ENCODE measurements around the gene ABCG1. TPM values are rescaled to one million over a fixed set of nuclear protein-coding genes. Genes with fewer than 3 reads are reported as not detected.

The ABCG1 gene
- total RNA-seq, 1 experiment from 2014 or later = not detected

GRCh38 chr21:42298657-42299056, 79.7 kb downstream of the ABCG1 start:
- Histone ChIP-seq H3K4me3 (ENCODE audit: low read depth, low read length) (no peak overlapping the region), H3K27me3 (replicated peaks; ENCODE audit: control insufficient read depth, insufficient read depth, low read length) (no peaks in the 10 kb centered on the region), H3K36me3 (ENCODE audit: control insufficient read depth, insufficient read depth, low read length) (no peaks in the 10 kb centered on the region), H3K9me3 (no peaks in the 10 kb centered on the region), H3K4me1 (no peaks in the 10 kb centered on the region)
- no peaks in the 10 kb centered on the region for H3K36me3 Mint-ChIP-seq (ENCODE audit: insufficient read depth, unreplicated experiment)
- no TSS peak for BruUV-seq (replicated peaks)
- no peak overlapping the region for H3K4me3 Mint-ChIP-seq (ENCODE audit: unreplicated experiment)
- CTCF ChIA-PET = no interaction called here
- no peaks in the 10 kb centered on the region for H3K9me3 Mint-ChIP-seq (ENCODE audit: unreplicated experiment)
- H3K4me1 Mint-ChIP-seq (ENCODE audit: low read depth, unreplicated experiment) = no peaks in the 10 kb centered on the region
- peaks cover 3% of the 10 kb centered on the region for H3K27me3 Mint-ChIP-seq (ENCODE audit: insufficient read depth, unreplicated experiment)
- intact Hi-C loops (cut with micrococcal nuclease; ENCODE audit: unreplicated experiment) = no loop called here
- no peak overlapping the region for H3K27ac Mint-ChIP-seq (ENCODE audit: unreplicated experiment)
- no peak for DNase-seq
- TF ChIP-seq CTCF (IDR thresholded peaks at IDR 0.05; ENCODE audit: insufficient read depth in 1 of 2, low read depth in 1 of 2, low read length in 1 of 2, severe bottlenecking in 1 of 2, unreplicated experiment in 1 of 2) = no peak
- POLR2A ChIA-PET = no interaction called here

GRCh38 chr21:42299324-42300044, 80.5 kb downstream of the ABCG1 start:
- no peak for TF ChIP-seq CTCF (IDR thresholded peaks at IDR 0.05; ENCODE audit: insufficient read depth in 1 of 2, low read depth in 1 of 2, low read length in 1 of 2, severe bottlenecking in 1 of 2, unreplicated experiment in 1 of 2)
- no peaks in the 10 kb centered on the region for H3K4me1 Mint-ChIP-seq (ENCODE audit: low read depth, unreplicated experiment)
- Histone ChIP-seq H3K36me3 (ENCODE audit: control insufficient read depth, insufficient read depth, low read length) (no peaks in the 10 kb centered on the region), H3K4me3 (ENCODE audit: low read depth, low read length) (no peak overlapping the region), H3K27me3 (replicated peaks; ENCODE audit: control insufficient read depth, insufficient read depth, low read length) (no peaks in the 10 kb centered on the region), H3K4me1 (no peaks in the 10 kb centered on the region), H3K9me3 (no peaks in the 10 kb centered on the region)
- intact Hi-C loops (cut with micrococcal nuclease; ENCODE audit: unreplicated experiment) = no loop called here
- peaks cover 3% of the 10 kb centered on the region for H3K27me3 Mint-ChIP-seq (ENCODE audit: insufficient read depth, unreplicated experiment)
- DNase-seq = no peak
- CTCF ChIA-PET = no interaction called here
- POLR2A ChIA-PET = no interaction called here
- no peak overlapping the region for H3K27ac Mint-ChIP-seq (ENCODE audit: unreplicated experiment)
- no TSS peak for BruUV-seq (replicated peaks)
- no peak overlapping the region for H3K4me3 Mint-ChIP-seq (ENCODE audit: unreplicated experiment)
- H3K36me3 Mint-ChIP-seq (ENCODE audit: insufficient read depth, unreplicated experiment) = no peaks in the 10 kb centered on the region
- H3K9me3 Mint-ChIP-seq (ENCODE audit: unreplicated experiment) = no peaks in the 10 kb centered on the region

GRCh38 chr21:42300045-42300583, 81.2 kb downstream of the ABCG1 start:
- no TSS peak for BruUV-seq (replicated peaks)
- DNase-seq = no peak
- Mint-ChIP-seq H3K36me3 (ENCODE audit: insufficient read depth, unreplicated experiment) (no peaks in the 10 kb centered on the region), H3K4me3 (ENCODE audit: unreplicated experiment) (no peak overlapping the region), H3K27me3 (ENCODE audit: insufficient read depth, unreplicated experiment) (peaks cover 3% of the 10 kb centered on the region), H3K27ac (ENCODE audit: unreplicated experiment) (no peak overlapping the region), H3K4me1 (ENCODE audit: low read depth, unreplicated experiment) (no peaks in the 10 kb centered on the region), H3K9me3 (ENCODE audit: unreplicated experiment) (no peaks in the 10 kb centered on the region)
- ChIA-PET POLR2A (no interaction called here), CTCF (no interaction called here)
- no peak for TF ChIP-seq CTCF (IDR thresholded peaks at IDR 0.05; ENCODE audit: insufficient read depth in 1 of 2, low read depth in 1 of 2, low read length in 1 of 2, severe bottlenecking in 1 of 2, unreplicated experiment in 1 of 2)
- intact Hi-C loops (cut with micrococcal nuclease; ENCODE audit: unreplicated experiment) = no loop called here
- Histone ChIP-seq H3K4me1 (no peaks in the 10 kb centered on the region), H3K4me3 (ENCODE audit: low read depth, low read length) (no peak overlapping the region), H3K36me3 (ENCODE audit: control insufficient read depth, insufficient read depth, low read length) (no peaks in the 10 kb centered on the region), H3K9me3 (no peaks in the 10 kb centered on the region), H3K27me3 (replicated peaks; ENCODE audit: control insufficient read depth, insufficient read depth, low read length) (no peaks in the 10 kb centered on the region)

All from Caco-2 (cell line).